Spinal cord (tissue), 10 donors: ENCODE measurements around the gene PCGF2. TPM values are rescaled to one million over a fixed set of nuclear protein-coding genes. Genes with fewer than 3 reads are reported as not detected.

Source experiments
- DNase-seq, 6 donors: peaks; one replicate each; pipeline versions ENCODE4 v3.0.0 to v3.0.0-alpha.2; 2013 to 2015; ENCODE audit warnings: low spot score in 6 of 6, low read depth in 4 of 6
- H3K27ac ChIP-seq: one replicate; pipeline ENCODE4 v1.5.1; 2013; ENCODE audit warnings: low read depth, low read length, control low read depth
- H3K27me3 ChIP-seq: one replicate; pipeline ENCODE4 v1.6.1; 2013; ENCODE audit warnings: low read length; ENCODE audit not compliant: control insufficient read depth, insufficient read depth
- H3K36me3 ChIP-seq: one replicate; pipeline ENCODE4 v1.6.1; 2013; ENCODE audit warnings: low read length; ENCODE audit not compliant: control insufficient read depth, insufficient read depth
- H3K4me1 ChIP-seq: one replicate; pipeline ENCODE4 v1.6.1; 2013; ENCODE audit warnings: low read length; ENCODE audit not compliant: control insufficient read depth, insufficient read depth
- H3K4me3 ChIP-seq: one replicate; pipeline ENCODE4 v1.5.1; 2013; ENCODE audit warnings: low read depth, low read length, control low read depth
- H3K9me3 ChIP-seq: one replicate; pipeline ENCODE4 v1.6.1; 2013; ENCODE audit warnings: low read length; ENCODE audit not compliant: control insufficient read depth, insufficient read depth
- WGBS: methylation state at CpG from one replicate; pipeline ENCODE4 v1.1.5; 2013; ENCODE audit warnings: missing lambda C conversion rate; ENCODE audit not compliant: insufficient coverage; 5-methylcytosine and 5-hydroxymethylcytosine counted together
- polyA plus RNA-seq, 2 donors: library from polyadenylated mRNA; unstranded; fragments of 120-200 nt; gene quantifications; one replicate each; pipeline ENCODE4 v1.2.1, GENCODE V29; 2013; ENCODE audit not compliant: insufficient read length in 2 of 2
- total RNA-seq, 2 donors: library from RNA; depleted of rRNA in 1 of 2; stranded (reverse); fragments of 120-200 nt in 1 of 2; fragments of >200 nt in 1 of 2; gene quantifications; one replicate each; pipeline versions ENCODE4 v1.2.3 to v1.2.4, GENCODE V29; 2013 to 2014
- donor health status: healthy.

PCGF2 gene
- total and polyA plus RNA-seq, 4 donors = 9.1 to 110 (median 61.1) TPM

GRCh38 chr17:38752308-38753070 is 4.4 kb upstream of the PCGF2 start, which contains the start of gene PSMB3:
TSS of gene PSMB3 (plus strand) at chr17:38752741. CDS start at chr17:38752827, 86 bp downstream.
- under 1% methylated on average over 44 of the region's 44 CpGs for WGBS
- no peaks in the 10 kb centered on the region for H3K27me3 ChIP-seq
- H3K36me3 ChIP-seq = peaks cover 24% of the 10 kb centered on the region
- no peaks in the 10 kb centered on the region for H3K9me3 ChIP-seq
- H3K27ac ChIP-seq = peak within 1 kb of the TSS; percentile 93
- DNase-seq = peak; percentile 97 to 100 (median 99)
- H3K4me1 ChIP-seq = peaks cover 46% of the 10 kb centered on the region
- peak within 1 kb of the TSS; percentile 97 for H3K4me3 ChIP-seq

DNA sequence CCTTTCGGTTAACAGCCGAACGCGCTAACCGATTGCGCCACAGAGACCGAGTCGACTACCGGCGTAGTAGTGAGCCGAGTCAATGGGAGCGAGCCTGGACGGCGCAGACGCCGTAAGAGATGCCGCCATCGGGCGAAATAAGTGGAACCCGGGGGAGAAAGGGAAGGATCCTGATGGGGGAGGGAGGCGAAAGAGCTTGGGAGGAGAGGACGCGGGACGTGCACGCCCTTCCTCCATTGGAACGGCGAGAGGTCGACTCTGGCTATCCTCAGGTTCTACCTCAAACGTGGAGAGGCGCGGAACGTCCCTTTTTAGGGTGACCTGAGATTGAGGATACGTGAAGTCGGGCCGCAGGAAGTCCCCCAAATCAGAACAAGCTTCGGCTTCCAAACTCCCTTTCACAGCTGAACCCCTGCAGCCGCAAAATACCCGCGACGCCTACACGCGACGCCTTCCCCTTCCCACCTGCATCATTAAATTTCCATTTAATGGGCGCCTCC is 3.7 kb upstream of the PCGF2 start:
- peak overlapping the region; percentile 97 for H3K4me3 ChIP-seq
- peaks cover 21% of the 10 kb centered on the region for H3K36me3 ChIP-seq
- H3K27ac ChIP-seq = peak overlapping the region; percentile 93
- peak in 2 of 6 donors; percentile 96 to 97 for DNase-seq
- no peaks in the 10 kb centered on the region for H3K27me3 ChIP-seq
- whole genome bisulfite sequencing = 0% methylated on average over 44 of the region's 44 CpGs
- no peaks in the 10 kb centered on the region for H3K9me3 ChIP-seq
- H3K4me1 ChIP-seq = peaks cover 50% of the 10 kb centered on the region

DNA sequence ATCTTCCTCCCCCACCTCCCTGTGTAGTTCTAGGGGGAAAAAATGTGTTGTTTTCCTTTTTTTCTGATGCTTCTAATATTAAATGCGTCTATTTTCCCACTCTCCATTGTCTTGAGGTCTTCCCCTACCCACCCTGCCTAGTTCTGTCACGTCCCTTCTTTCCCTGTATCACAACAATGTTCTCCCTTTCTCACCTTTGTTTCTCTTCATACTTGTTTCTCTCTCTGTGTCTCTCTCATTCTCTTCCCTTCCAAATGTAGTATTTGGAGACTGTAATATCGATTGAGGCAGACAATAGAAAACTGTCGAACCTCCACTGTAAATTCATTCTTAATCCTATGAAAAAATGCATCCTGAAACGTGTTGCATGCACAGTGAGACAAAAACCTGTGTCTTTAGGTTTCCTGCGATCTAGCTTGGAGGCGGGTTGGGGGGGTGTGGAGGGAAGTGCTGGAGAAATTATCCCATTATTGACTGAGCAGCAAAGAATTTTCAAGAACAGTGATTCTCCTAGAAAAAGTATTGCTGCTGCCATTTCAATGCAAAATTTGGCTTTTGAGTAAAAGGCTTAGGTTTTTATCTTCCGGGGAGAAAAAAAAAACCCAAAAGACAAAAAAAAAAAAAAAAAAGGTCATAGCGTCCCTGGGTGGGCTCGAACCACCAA is 3.1 kb upstream of the PCGF2 start:
- Histone ChIP-seq H3K36me3 (peaks cover 15% of the 10 kb centered on the region), H3K9me3 (no peaks in the 10 kb centered on the region), H3K27me3 (no peaks in the 10 kb centered on the region), H3K4me1 (peaks cover 56% of the 10 kb centered on the region), H3K27ac (peak overlapping the region; percentile 93), H3K4me3 (peak overlapping the region; percentile 97)
- 9% methylated on average over 6 of the region's 10 CpGs for WGBS
- DNase-seq = no peak

GRCh38 chr17:38750312-38751121 is 2.4 kb upstream of the PCGF2 start:
- Histone ChIP-seq H3K9me3 (no peaks in the 10 kb centered on the region), H3K36me3 (peaks cover 7% of the 10 kb centered on the region), H3K4me1 (peaks cover 63% of the 10 kb centered on the region), H3K27me3 (no peaks in the 10 kb centered on the region), H3K4me3 (peak overlapping the region; percentile 97), H3K27ac (peak overlapping the region; percentile 93)
- DNase-seq = peak in 2 of 6 donors; percentile 70 to 91
- 9% methylated on average over 25 of the region's 28 CpGs for WGBS

GRCh38 chr17:38750044-38750311 is 1.8 kb upstream of the PCGF2 start:
- H3K27ac ChIP-seq = peak overlapping the region; percentile 93
- H3K4me3 ChIP-seq = peak overlapping the region; percentile 97
- WGBS = 0% methylated on average over 10 of the region's 12 CpGs
- DNase-seq = no peak
- no peaks in the 10 kb centered on the region for H3K9me3 ChIP-seq
- H3K36me3 ChIP-seq = peaks cover 2% of the 10 kb centered on the region
- peaks cover 68% of the 10 kb centered on the region for H3K4me1 ChIP-seq
- H3K27me3 ChIP-seq = no peaks in the 10 kb centered on the region

GRCh38 chr17:38749223-38750043 is 1.3 kb upstream of the PCGF2 start:
- Histone ChIP-seq H3K4me1 (peaks cover 72% of the 10 kb centered on the region), H3K36me3 (no peaks in the 10 kb centered on the region), H3K9me3 (no peaks in the 10 kb centered on the region), H3K4me3 (peak overlapping the region; percentile 97), H3K27me3 (no peaks in the 10 kb centered on the region), H3K27ac (peak overlapping the region; percentile 93)
- DNase-seq = peak in 2 of 6 donors; percentile 85 to 88
- under 1% methylated on average over 79 of the region's 79 CpGs for WGBS

DNA sequence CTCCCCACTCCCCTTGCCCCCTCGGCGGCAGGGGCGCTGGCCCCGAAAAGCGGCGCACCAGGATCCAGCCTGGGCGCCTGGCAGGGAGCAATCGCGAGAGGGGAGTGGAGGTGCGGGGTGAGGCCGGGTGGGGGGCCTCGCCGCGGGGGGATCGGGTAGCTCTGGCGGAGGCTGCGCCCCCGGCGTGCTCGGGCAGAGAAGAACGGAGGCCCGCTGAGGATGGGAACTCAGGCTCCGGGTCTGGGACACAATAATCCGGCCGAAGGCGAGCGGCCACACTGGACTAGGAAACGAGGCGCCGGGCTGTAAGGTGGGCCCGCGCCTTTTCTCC is 721 bp upstream of the PCGF2 start:
- DNase-seq = no peak
- peaks cover 74% of the 10 kb centered on the region for H3K4me1 ChIP-seq
- H3K4me3 ChIP-seq = peak overlapping the region; percentile 97
- WGBS = 0% methylated on average over 32 of the region's 32 CpGs
- H3K27me3 ChIP-seq = no peaks in the 10 kb centered on the region
- no peaks in the 10 kb centered on the region for H3K36me3 ChIP-seq
- no peaks in the 10 kb centered on the region for H3K9me3 ChIP-seq
- H3K27ac ChIP-seq = peak overlapping the region; percentile 93

DNA sequence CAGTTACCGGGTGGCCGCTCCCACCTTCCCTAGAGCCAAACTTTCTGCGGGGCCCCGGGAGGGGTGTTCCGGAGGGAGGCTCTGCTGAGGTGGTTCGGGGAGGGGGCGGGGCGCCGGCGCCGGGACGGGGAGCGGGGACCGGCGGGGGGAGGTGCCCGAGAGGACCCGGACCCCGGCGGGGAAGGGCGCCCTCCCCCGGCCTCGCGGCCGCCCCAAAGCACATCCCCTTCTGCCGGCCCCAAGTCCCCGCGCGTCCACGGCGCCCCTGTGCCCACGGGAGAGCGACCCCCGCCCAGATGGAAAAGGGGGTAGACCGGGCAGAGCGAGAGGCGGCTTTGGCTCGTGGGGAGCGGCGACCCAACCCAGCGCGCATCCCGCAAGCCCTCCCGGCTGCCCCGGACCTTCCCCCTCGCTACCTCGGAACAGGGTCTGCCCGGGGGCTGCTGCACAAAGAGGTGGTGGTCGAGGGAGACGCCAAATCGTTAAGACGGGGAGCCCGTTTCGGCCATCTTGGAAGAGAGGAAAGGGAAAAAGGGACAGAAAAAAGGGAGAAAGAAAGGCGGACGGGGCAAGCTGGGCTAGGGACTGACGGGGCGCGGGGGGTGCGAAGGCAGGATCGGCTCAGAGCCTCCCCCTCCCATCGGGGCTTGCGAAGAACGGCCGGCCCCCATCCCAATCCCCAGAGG is 530 bp downstream of the PCGF2 start:
- peaks cover 74% of the 10 kb centered on the region for H3K4me1 ChIP-seq
- H3K27me3 ChIP-seq = no peaks in the 10 kb centered on the region
- H3K4me3 ChIP-seq = peak overlapping the region; percentile 98
- peak overlapping the region; percentile 91 for H3K27ac ChIP-seq
- peak in 2 of 6 donors; percentile 51 to 71 for DNase-seq
- peaks cover 5% of the 10 kb centered on the region for H3K36me3 ChIP-seq
- H3K9me3 ChIP-seq = no peaks in the 10 kb centered on the region
- 0% methylated on average over 54 of the region's 64 CpGs for WGBS
